Measurements from ENCODE around the gene INTS11. TPM values are rescaled to one million over a fixed set of nuclear protein-coding genes. Genes with fewer than 3 reads are reported as not detected.

The INTS11 gene
- total and polyA plus RNA-seq, 10 of the 15 experiments (the other 5 are each of a cell fraction or from before 2014, with no cell fraction given), result 2.5 to 117 (median 77.7) TPM

DNA sequence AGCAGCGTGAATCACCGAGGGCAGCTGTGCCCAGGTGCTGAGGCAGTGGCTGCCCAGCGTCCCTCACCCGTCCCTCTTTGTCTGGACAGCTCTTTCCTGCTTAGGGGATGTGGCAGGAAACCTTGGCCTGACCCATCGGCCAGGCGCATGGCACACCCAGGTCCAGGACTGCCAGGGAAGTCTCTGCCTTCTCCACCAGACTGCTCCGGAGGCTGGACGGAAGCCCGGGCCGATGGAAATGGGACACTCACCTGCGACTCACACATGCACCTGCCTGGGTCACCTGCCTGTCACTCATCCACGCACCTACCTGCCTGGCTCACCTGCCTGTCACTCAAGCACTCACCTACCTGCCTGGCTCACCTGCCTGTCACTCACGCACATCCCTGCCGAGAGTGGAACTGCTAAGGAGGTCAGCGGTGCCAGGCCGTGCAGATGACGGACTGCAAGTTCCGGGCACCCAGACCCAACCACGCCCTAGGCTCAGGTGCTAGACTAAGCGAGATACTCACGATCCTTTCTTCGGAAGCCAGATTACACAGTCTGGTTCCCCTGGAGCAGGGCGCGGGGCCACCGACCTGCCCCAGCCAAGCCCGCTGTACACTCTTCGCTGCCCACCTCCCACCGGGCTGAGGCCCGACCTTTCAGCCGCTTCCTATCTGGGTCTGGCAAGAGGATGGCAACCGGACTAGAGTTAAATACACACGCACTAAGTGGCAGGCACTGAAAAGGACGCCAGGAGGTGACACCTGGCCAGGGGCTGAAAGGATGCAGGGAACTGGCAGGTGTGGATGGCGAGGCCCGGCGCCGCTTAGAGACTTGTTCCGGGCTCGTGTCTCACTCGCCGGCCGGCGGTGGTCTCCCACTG, 51.9 kb downstream of the INTS11 start:
- Histone ChIP-seq H3K4me3 (peak overlapping the region; percentile 78), H3K4me2 (ENCODE audit: control insufficient read depth, insufficient read depth) (peak overlapping the region; percentile 100), H3K9me3 (replicated peaks; ENCODE audit: control insufficient read depth, insufficient read depth, low read length) (no peaks in the 10 kb centered on the region), H4K20me1 (ENCODE audit: control insufficient read depth, insufficient read depth) (peaks cover 4% of the 10 kb centered on the region; the same call in 1 of the 2 replicates), H2AFZ (ENCODE audit: control insufficient read depth, low read depth, low read length) (no peak overlapping the region), H3K79me2 (ENCODE audit: control insufficient read depth, insufficient read depth, low read length) (peaks cover 44% of the 10 kb centered on the region), H3K9ac (ENCODE audit: control insufficient read depth, insufficient read depth, low read length) (peak overlapping the region; percentile 92), H3K4me1 (ENCODE audit: control insufficient read depth, insufficient read depth, low read length) (peaks cover 18% of the 10 kb centered on the region), H3K36me3 (ENCODE audit: control insufficient read depth in 2 of 2, insufficient read depth in 2 of 2, low read length in 1 of 2) (peaks cover 5 to 6% of the 10 kb centered on the region in 2 experiments; a peak in 3 of 4 replicates), H3K27me3 (replicated peaks in 1 of 2; ENCODE audit: control insufficient read depth in 2 of 2, insufficient read depth in 2 of 2, low read length in 1 of 2) (no peaks in the 10 kb centered on the region), H3K27ac (ENCODE audit: control insufficient read depth, insufficient read depth) (peak overlapping the region; percentile 78)
- BruUV-seq (replicated peaks), result no TSS peak
- CTCF ChIA-PET, result interaction anchor here (0.6 to 0.7 kb wide), 2 partner anchors 150 to 151 kb away, joined by 3 read pairs; no protein-coding TSS in a partner anchor
- RAD21 ChIA-PET (ENCODE audit: unreplicated experiment), result interaction anchor here (1.6 kb wide), 1 partner anchor 150 kb away, joined by 6 read pairs; no protein-coding TSS in a partner anchor
- DNase-seq (ENCODE audit: low read depth, low spot score) (no peak), ATAC-seq (no peak; the same call in 2 of the 3 replicates), FAIRE-seq (no peak)
- in situ Hi-C loops (cut with MboI), result no loop called here
- 16% methylated on average over 43 of the region's 43 CpGs for WGBS (ENCODE audit: insufficient coverage, insufficient replicate concordance, low lambda C conversion rate, missing lambda C conversion rate)
- POLR2A ChIA-PET, result interaction anchor here (0.6 to 1.4 kb wide), 5 partner anchors 17 to 306 kb away, joined by 3 to 5 read pairs (median 4); no protein-coding TSS in a partner anchor
- SMC1A ChIA-PET (ENCODE audit: uncharacterized antibody, unreplicated experiment), result interaction anchor here (1.2 kb wide), 1 partner anchor 18 kb away, joined by 5 read pairs; no protein-coding TSS in a partner anchor
- intact Hi-C loops (cut with micrococcal nuclease; ENCODE audit: unreplicated experiment), result no loop called here
- TF ChIP-seq ZNF217 (IDR thresholded peaks at IDR 0.05) (no peak), IKZF2 (IDR thresholded peaks at IDR 0.05) (no peak), TCF3 (IDR thresholded peaks at IDR 0.05; ENCODE audit: borderline replicate concordance, insufficient read depth, low read depth, low read length) (no peak), ZSCAN29 (IDR thresholded peaks at IDR 0.05) (no peak), STAT3 (IDR thresholded peaks at IDR 0.05; ENCODE audit: low read depth, low read length) (no peak), SIX5 (IDR thresholded peaks at IDR 0.05; ENCODE audit: low read depth, low read length, severe bottlenecking) (no peak), NR2C1 (IDR thresholded peaks at IDR 0.05) (no peak), HDGF (IDR thresholded peaks at IDR 0.05) (no peak), CHD1 (IDR thresholded peaks at IDR 0.05; ENCODE audit: low read depth, low read length) (no peak), POU2F2 (IDR thresholded peaks at IDR 0.05; ENCODE audit: borderline replicate concordance, low read depth, low read length) (no peak), POLR2A (IDR thresholded peaks at IDR 0.05; ENCODE audit: low read depth, low read length) (peak; percentile 74)
- TF ChIP-seq, protein P1, sequence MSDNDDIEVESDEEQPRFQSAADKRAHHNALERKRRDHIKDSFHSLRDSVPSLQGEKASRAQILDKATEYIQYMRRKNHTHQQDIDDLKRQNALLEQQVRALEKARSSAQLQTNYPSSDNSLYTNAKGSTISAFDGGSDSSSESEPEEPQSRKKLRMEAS (IDR thresholded peaks at IDR 0.05; ENCODE audit: low read depth, low read length), result no peak
- TF ChIP-seq, protein P2, sequence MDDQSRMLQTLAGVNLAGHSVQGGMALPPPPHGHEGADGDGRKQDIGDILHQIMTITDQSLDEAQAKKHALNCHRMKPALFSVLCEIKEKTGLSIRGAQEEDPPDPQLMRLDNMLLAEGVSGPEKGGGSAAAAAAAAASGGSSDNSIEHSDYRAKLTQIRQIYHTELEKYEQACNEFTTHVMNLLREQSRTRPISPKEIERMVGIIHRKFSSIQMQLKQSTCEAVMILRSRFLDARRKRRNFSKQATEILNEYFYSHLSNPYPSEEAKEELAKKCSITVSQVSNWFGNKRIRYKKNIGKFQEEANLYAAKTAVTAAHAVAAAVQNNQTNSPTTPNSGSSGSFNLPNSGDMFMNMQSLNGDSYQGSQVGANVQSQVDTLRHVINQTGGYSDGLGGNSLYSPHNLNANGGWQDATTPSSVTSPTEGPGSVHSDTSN (IDR thresholded peaks at IDR 0.05; ENCODE audit: insufficient replicate concordance, low read depth, low read length), result peak; percentile 54
- TF ChIP-seq, protein P3, sequence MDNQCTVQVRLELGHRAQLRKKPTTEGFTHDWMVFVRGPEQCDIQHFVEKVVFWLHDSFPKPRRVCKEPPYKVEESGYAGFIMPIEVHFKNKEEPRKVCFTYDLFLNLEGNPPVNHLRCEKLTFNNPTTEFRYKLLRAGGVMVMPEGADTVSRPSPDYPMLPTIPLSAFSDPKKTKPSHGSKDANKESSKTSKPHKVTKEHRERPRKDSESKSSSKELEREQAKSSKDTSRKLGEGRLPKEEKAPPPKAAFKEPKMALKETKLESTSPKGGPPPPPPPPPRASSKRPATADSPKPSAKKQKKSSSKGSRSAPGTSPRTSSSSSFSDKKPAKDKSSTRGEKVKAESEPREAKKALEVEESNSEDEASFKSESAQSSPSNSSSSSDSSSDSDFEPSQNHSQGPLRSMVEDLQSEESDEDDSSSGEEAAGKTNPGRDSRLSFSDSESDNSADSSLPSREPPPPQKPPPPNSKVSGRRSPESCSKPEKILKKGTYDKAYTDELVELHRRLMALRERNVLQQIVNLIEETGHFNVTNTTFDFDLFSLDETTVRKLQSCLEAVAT (IDR thresholded peaks at IDR 0.05), result peak; percentile 63; the same call in 1 of the 2 replicates
- TF ChIP-seq, protein P4, sequence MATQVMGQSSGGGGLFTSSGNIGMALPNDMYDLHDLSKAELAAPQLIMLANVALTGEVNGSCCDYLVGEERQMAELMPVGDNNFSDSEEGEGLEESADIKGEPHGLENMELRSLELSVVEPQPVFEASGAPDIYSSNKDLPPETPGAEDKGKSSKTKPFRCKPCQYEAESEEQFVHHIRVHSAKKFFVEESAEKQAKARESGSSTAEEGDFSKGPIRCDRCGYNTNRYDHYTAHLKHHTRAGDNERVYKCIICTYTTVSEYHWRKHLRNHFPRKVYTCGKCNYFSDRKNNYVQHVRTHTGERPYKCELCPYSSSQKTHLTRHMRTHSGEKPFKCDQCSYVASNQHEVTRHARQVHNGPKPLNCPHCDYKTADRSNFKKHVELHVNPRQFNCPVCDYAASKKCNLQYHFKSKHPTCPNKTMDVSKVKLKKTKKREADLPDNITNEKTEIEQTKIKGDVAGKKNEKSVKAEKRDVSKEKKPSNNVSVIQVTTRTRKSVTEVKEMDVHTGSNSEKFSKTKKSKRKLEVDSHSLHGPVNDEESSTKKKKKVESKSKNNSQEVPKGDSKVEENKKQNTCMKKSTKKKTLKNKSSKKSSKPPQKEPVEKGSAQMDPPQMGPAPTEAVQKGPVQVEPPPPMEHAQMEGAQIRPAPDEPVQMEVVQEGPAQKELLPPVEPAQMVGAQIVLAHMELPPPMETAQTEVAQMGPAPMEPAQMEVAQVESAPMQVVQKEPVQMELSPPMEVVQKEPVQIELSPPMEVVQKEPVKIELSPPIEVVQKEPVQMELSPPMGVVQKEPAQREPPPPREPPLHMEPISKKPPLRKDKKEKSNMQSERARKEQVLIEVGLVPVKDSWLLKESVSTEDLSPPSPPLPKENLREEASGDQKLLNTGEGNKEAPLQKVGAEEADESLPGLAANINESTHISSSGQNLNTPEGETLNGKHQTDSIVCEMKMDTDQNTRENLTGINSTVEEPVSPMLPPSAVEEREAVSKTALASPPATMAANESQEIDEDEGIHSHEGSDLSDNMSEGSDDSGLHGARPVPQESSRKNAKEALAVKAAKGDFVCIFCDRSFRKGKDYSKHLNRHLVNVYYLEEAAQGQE (IDR thresholded peaks at IDR 0.05; ENCODE audit: low read depth, low read length), result no peak
- TF ChIP-seq, protein P5, sequence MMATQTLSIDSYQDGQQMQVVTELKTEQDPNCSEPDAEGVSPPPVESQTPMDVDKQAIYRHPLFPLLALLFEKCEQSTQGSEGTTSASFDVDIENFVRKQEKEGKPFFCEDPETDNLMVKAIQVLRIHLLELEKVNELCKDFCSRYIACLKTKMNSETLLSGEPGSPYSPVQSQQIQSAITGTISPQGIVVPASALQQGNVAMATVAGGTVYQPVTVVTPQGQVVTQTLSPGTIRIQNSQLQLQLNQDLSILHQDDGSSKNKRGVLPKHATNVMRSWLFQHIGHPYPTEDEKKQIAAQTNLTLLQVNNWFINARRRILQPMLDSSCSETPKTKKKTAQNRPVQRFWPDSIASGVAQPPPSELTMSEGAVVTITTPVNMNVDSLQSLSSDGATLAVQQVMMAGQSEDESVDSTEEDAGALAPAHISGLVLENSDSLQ (IDR thresholded peaks at IDR 0.05), result peak; percentile 81
